Central memory CD8-positive, alpha-beta T cell (primary cell): ENCODE measurements around the gene WDR20.
A peak's percentile ranks its signal among the peaks of the same experiment; 100 is the strongest.
"Not testable (repeated sequence)": the region's sequence is repeated elsewhere in the genome, so short reads cannot be mapped to it uniquely, and the experiment has no call there.

Experiments
- ATAC-seq: fragments of 150-1000 bp; cut with Tn5 transposase; replicated peaks from 2 replicates; pipeline ENCODE4 v1.10.0; 2022; ENCODE audit warnings: mild to moderate bottlenecking, moderate FRiP score, moderate number of reproducible peaks; ENCODE audit not compliant: poor library complexity, severe bottlenecking; ENCODE audit errors: extremely low read depth
- DNase-seq, 2 donors: peaks; one replicate each; pipeline ENCODE4 v3.0.0; 2021; ENCODE audit warnings: low spot score in 2 of 2
- H3K27ac Mint-ChIP-seq: one replicate; pipeline ENCODE4 v1.8.0; 2022; ENCODE audit warnings: low read depth, mild to moderate bottlenecking, moderate library complexity, mixed read lengths
- H3K27me3 Mint-ChIP-seq: one replicate; pipeline ENCODE4 v1.8.0; 2022; ENCODE audit warnings: mixed read lengths
- H3K36me3 Mint-ChIP-seq: one replicate; pipeline ENCODE4 v1.8.0; 2022; ENCODE audit warnings: mild to moderate bottlenecking, moderate library complexity, mixed read lengths; ENCODE audit not compliant: insufficient read depth
- H3K4me1 Mint-ChIP-seq: one replicate; pipeline ENCODE4 v1.8.0; 2022; ENCODE audit warnings: mixed read lengths
- H3K4me3 Mint-ChIP-seq: one replicate; pipeline ENCODE4 v1.8.0; 2022; ENCODE audit warnings: mild to moderate bottlenecking, moderate library complexity, mixed read lengths
- H3K9me3 Mint-ChIP-seq: one replicate; pipeline ENCODE4 v1.8.0; 2022; ENCODE audit warnings: mixed read lengths

WDR20 gene

GRCh38 chr14:102140027-102140749 lies 491 bp downstream of the WDR20 start:
- no peak for DNase-seq
- Mint-ChIP-seq H3K36me3 (peaks cover 22% of the 10 kb centered on the region), H3K9me3 (no peaks in the 10 kb centered on the region), H3K27ac (peak overlapping the region; percentile 97), H3K4me1 (peaks cover 25% of the 10 kb centered on the region), H3K27me3 (no peaks in the 10 kb centered on the region), H3K4me3 (peak overlapping the region; percentile 98)
- peak; percentile 21 for ATAC-seq

- H3K4me3 Mint-ChIP-seq, result peak overlapping the region; percentile 98
These were observed 1.1 kb downstream of the WDR20 start for GRCh38 chr14:102140750-102141145.

GRCh38 chr14:102141797-102142196 lies 2.1 kb downstream of the WDR20 start:
- DNase-seq, result no peak
- no peak overlapping the region for H3K27ac Mint-ChIP-seq
- no peaks in the 10 kb centered on the region for H3K27me3 Mint-ChIP-seq
- peaks cover 23% of the 10 kb centered on the region for H3K36me3 Mint-ChIP-seq
- no peaks in the 10 kb centered on the region for H3K9me3 Mint-ChIP-seq
- no peak overlapping the region for H3K4me3 Mint-ChIP-seq
- H3K4me1 Mint-ChIP-seq, result peaks cover 41% of the 10 kb centered on the region
- ATAC-seq, result no peak

More at GRCh38 chr14:102140750-102141145, 1.1 kb downstream of the WDR20 start:
- H3K4me1 Mint-ChIP-seq, result peaks cover 30% of the 10 kb centered on the region
- no peaks in the 10 kb centered on the region for H3K27me3 Mint-ChIP-seq
- no peak for ATAC-seq
- H3K9me3 Mint-ChIP-seq, result no peaks in the 10 kb centered on the region
- no peak for DNase-seq
- peaks cover 22% of the 10 kb centered on the region for H3K36me3 Mint-ChIP-seq
- peak overlapping the region; percentile 97 for H3K27ac Mint-ChIP-seq

- H3K4me1 Mint-ChIP-seq, result peaks cover 46% of the 10 kb centered on the region
- H3K4me3 Mint-ChIP-seq, result no peak overlapping the region
- H3K27me3 Mint-ChIP-seq, result no peaks in the 10 kb centered on the region
- no peaks in the 10 kb centered on the region for H3K9me3 Mint-ChIP-seq
- no peak for ATAC-seq
- no peak overlapping the region for H3K27ac Mint-ChIP-seq
- DNase-seq, result no peak
- peaks cover 22% of the 10 kb centered on the region for H3K36me3 Mint-ChIP-seq
These were observed 5.2 kb downstream of the WDR20 start for GRCh38 chr14:102144914-102145313.

GRCh38 chr14:102145395-102145794 lies 5.7 kb downstream of the WDR20 start:
- Mint-ChIP-seq H3K4me1 (peaks cover 47% of the 10 kb centered on the region), H3K9me3 (no peaks in the 10 kb centered on the region), H3K4me3 (no peak overlapping the region), H3K36me3 (peaks cover 17% of the 10 kb centered on the region), H3K27me3 (no peaks in the 10 kb centered on the region), H3K27ac (no peak overlapping the region)
- ATAC-seq, result no peak
- DNase-seq, result no peak

GRCh38 chr14:102146423-102146822 lies 6.7 kb downstream of the WDR20 start:
- peaks cover 16% of the 10 kb centered on the region for H3K36me3 Mint-ChIP-seq
- no peak overlapping the region for H3K27ac Mint-ChIP-seq
- DNase-seq (no peak), ATAC-seq (no peak)
- peaks cover 49% of the 10 kb centered on the region for H3K4me1 Mint-ChIP-seq
- no peak overlapping the region for H3K4me3 Mint-ChIP-seq
- no peaks in the 10 kb centered on the region for H3K27me3 Mint-ChIP-seq
- H3K9me3 Mint-ChIP-seq, result no peaks in the 10 kb centered on the region

GRCh38 chr14:102150083-102150482 lies 10.4 kb downstream of the WDR20 start:
- H3K9me3 Mint-ChIP-seq, result no peaks in the 10 kb centered on the region
- peaks cover 15% of the 10 kb centered on the region for H3K36me3 Mint-ChIP-seq
- no peaks in the 10 kb centered on the region for H3K27me3 Mint-ChIP-seq
- H3K27ac Mint-ChIP-seq, result no peak overlapping the region
- no peak overlapping the region for H3K4me3 Mint-ChIP-seq
- peaks cover 75% of the 10 kb centered on the region for H3K4me1 Mint-ChIP-seq
- ATAC-seq (no peak), DNase-seq (no peak)

GRCh38 chr14:102150744-102151143 lies 11.0 kb downstream of the WDR20 start:
- no peak for DNase-seq
- Mint-ChIP-seq H3K27me3 (no peaks in the 10 kb centered on the region), H3K4me1 (peaks cover 72% of the 10 kb centered on the region), H3K4me3 (no peak overlapping the region), H3K9me3 (no peaks in the 10 kb centered on the region), H3K36me3 (peaks cover 15% of the 10 kb centered on the region), H3K27ac (no peak overlapping the region)
- no peak for ATAC-seq

- H3K4me3 Mint-ChIP-seq, H3K27ac Mint-ChIP-seq, ATAC-seq, H3K9me3 Mint-ChIP-seq, DNase-seq, H3K27me3 Mint-ChIP-seq: not testable (repeated sequence)
- H3K36me3 Mint-ChIP-seq, result peaks cover 17% of the 10 kb centered on the region
- H3K4me1 Mint-ChIP-seq, result peaks cover 65% of the 10 kb centered on the region
These were observed 11.7 kb downstream of the WDR20 start for GRCh38 chr14:102151411-102151810.

GRCh38 chr14:102154121-102154520 lies 14.4 kb downstream of the WDR20 start:
- H3K4me3 Mint-ChIP-seq, result no peak overlapping the region
- no peaks in the 10 kb centered on the region for H3K27me3 Mint-ChIP-seq
- H3K27ac Mint-ChIP-seq, result no peak overlapping the region
- ATAC-seq, result no peak
- no peak for DNase-seq
- peaks cover 12% of the 10 kb centered on the region for H3K36me3 Mint-ChIP-seq
- H3K9me3 Mint-ChIP-seq, result no peaks in the 10 kb centered on the region
- peaks cover 67% of the 10 kb centered on the region for H3K4me1 Mint-ChIP-seq

GRCh38 chr14:102154821-102155549 lies 15.3 kb downstream of the WDR20 start:
- DNase-seq, result no peak
- no peak for ATAC-seq
- Mint-ChIP-seq H3K27me3 (no peaks in the 10 kb centered on the region), H3K36me3 (peaks cover 12% of the 10 kb centered on the region), H3K4me3 (no peak overlapping the region), H3K4me1 (peaks cover 67% of the 10 kb centered on the region), H3K9me3 (no peaks in the 10 kb centered on the region), H3K27ac (no peak overlapping the region)

- Mint-ChIP-seq H3K4me1 (peaks cover 50% of the 10 kb centered on the region), H3K9me3 (no peaks in the 10 kb centered on the region), H3K27me3 (no peaks in the 10 kb centered on the region), H3K4me3 (no peak overlapping the region), H3K27ac (peak overlapping the region; percentile 24), H3K36me3 (peaks cover 10% of the 10 kb centered on the region)
- no peak for ATAC-seq
- no peak for DNase-seq
These were observed 17.6 kb downstream of the WDR20 start for GRCh38 chr14:102157346-102157745.

GRCh38 chr14:102158797-102159196 lies 19.1 kb downstream of the WDR20 start:
- ATAC-seq (no peak), DNase-seq (no peak)
- Mint-ChIP-seq H3K4me1 (peaks cover 47% of the 10 kb centered on the region), H3K4me3 (no peak overlapping the region), H3K36me3 (peaks cover 2% of the 10 kb centered on the region), H3K27ac (peak overlapping the region; percentile 2), H3K9me3 (no peaks in the 10 kb centered on the region), H3K27me3 (no peaks in the 10 kb centered on the region)
